GM19025 (cell line): ENCODE measurements around the gene RHOBTB1.
"Not testable (repeated sequence)": the region's sequence is repeated elsewhere in the genome, so short reads cannot be mapped to it uniquely, and the experiment has no call there.

Experiments
- ATAC-seq: cut with Tn5 transposase; IDR thresholded peaks from one replicate; pipeline ENCODE4 v1.9.1; 2021; ENCODE audit warnings: mild to moderate bottlenecking, low read depth, moderate library complexity; ENCODE audit not compliant: unreplicated experiment

RHOBTB1 gene

GRCh38 chr10:60910543-60910942, 33.4 kb downstream of the RHOBTB1 start:
- no peak for ATAC-seq

GRCh38 chr10:60908896-60909295, 35.1 kb downstream of the RHOBTB1 start:
- ATAC-seq: no peak

- ATAC-seq: no peak
Measured at GRCh38 chr10:60908031-60908430, 36.0 kb downstream of the RHOBTB1 start.

- no peak for ATAC-seq
Measured at GRCh38 chr10:60907236-60907635, 36.7 kb downstream of the RHOBTB1 start.

GRCh38 chr10:60906825-60907224, 37.2 kb downstream of the RHOBTB1 start:
- not testable (repeated sequence) for ATAC-seq

- no peak for ATAC-seq
Measured at GRCh38 chr10:60906411-60906810, 37.6 kb downstream of the RHOBTB1 start.

- no peak for ATAC-seq
Measured at GRCh38 chr10:60905580-60905979, 38.4 kb downstream of the RHOBTB1 start.

GRCh38 chr10:60903096-60903495, 40.9 kb downstream of the RHOBTB1 start:
- ATAC-seq: no peak

GRCh38 chr10:60901561-60902235, 42.3 kb downstream of the RHOBTB1 start:
- ATAC-seq: no peak

- ATAC-seq: no peak
Measured at GRCh38 chr10:60899266-60899665, 44.7 kb downstream of the RHOBTB1 start.

GRCh38 chr10:60898321-60898720, 45.7 kb downstream of the RHOBTB1 start:
- ATAC-seq: no peak

GRCh38 chr10:60896810-60897209, 47.2 kb downstream of the RHOBTB1 start:
- ATAC-seq: no peak

GRCh38 chr10:60896033-60896432, 48.0 kb downstream of the RHOBTB1 start:
- ATAC-seq: no peak

- ATAC-seq: no peak
Measured at GRCh38 chr10:60894786-60895185, 49.2 kb downstream of the RHOBTB1 start.

- no peak for ATAC-seq
Measured at GRCh38 chr10:60893231-60893630, 50.8 kb downstream of the RHOBTB1 start.

GRCh38 chr10:60892571-60892970, 51.4 kb downstream of the RHOBTB1 start:
- no peak for ATAC-seq

GRCh38 chr10:60890811-60891210, 53.2 kb downstream of the RHOBTB1 start:
- no peak for ATAC-seq

- ATAC-seq: no peak
Measured at GRCh38 chr10:60883187-60883586, 60.8 kb downstream of the RHOBTB1 start.

- no peak for ATAC-seq
Measured at GRCh38 chr10:60878224-60878623, 65.8 kb downstream of the RHOBTB1 start.

GRCh38 chr10:60877777-60878120, 66.2 kb downstream of the RHOBTB1 start:
- no peak for ATAC-seq

GRCh38 chr10:60877061-60877776, 66.8 kb downstream of the RHOBTB1 start:
- ATAC-seq: no peak

- ATAC-seq: no peak
Measured at GRCh38 chr10:60873758-60874157, 70.2 kb downstream of the RHOBTB1 start.
